Neural cell (in vitro differentiated cells): Measurements from ENCODE around the gene TFDP1. TPM values are rescaled to one million over a fixed set of nuclear protein-coding genes. Genes with fewer than 3 reads are reported as not detected.

Experiments used
- H2AFZ ChIP-seq: fragments of 200-600, 300-800 bp; sonication (generic), shearing (Covaris generic); 2 replicates; pipeline ENCODE4 v1.6.0; 2014; ENCODE audit warnings: low read depth, mild to moderate bottlenecking, antibody characterized with exemption, low read length, moderate library complexity
- H3F3A ChIP-seq: fragments of 200-600 bp; shearing (Covaris generic); 2 replicates; pipeline ENCODE4 v1.6.1; 2016; ENCODE audit warnings: mild to moderate bottlenecking, moderate library complexity, mixed read lengths, antibody characterized with exemption, low read length; ENCODE audit not compliant: insufficient read depth, poor library complexity, severe bottlenecking
- H3K27ac ChIP-seq: fragments of 200-600, 300-800 bp; sonication (generic), shearing (Covaris generic); 2 replicates; pipeline ENCODE4 v1.5.1; 2014; ENCODE audit warnings: mild to moderate bottlenecking, low read length, moderate library complexity
- H3K27me3 ChIP-seq: fragments of 300-800, 200-600 bp; sonication (generic), shearing (Covaris generic); 2 replicates; pipeline ENCODE4 v1.6.0; 2014; ENCODE audit warnings: mild to moderate bottlenecking, low read depth, low read length, moderate library complexity; ENCODE audit not compliant: insufficient read depth
- H3K36me3 ChIP-seq: fragments of 300-800, 200-600 bp; sonication (generic), shearing (Covaris generic); 2 replicates; pipeline ENCODE4 v1.5.1; 2014; ENCODE audit warnings: mild to moderate bottlenecking, antibody characterized with exemption, low read length, moderate library complexity; ENCODE audit not compliant: insufficient read depth
- H3K4me2 ChIP-seq: fragments of 300-800, 200-600 bp; sonication (generic), shearing (Covaris generic); 2 replicates; pipeline ENCODE4 v1.6.0; 2014; ENCODE audit warnings: mild to moderate bottlenecking, low read length
- H3K4me3 ChIP-seq: fragments of 300-800, 200-600 bp; sonication (generic), shearing (Covaris generic); 2 replicates; pipeline ENCODE4 v1.5.1; 2014; ENCODE audit warnings: mild to moderate bottlenecking, low read length, moderate library complexity
- H3K79me2 ChIP-seq: fragments of 200-600 bp; shearing (Covaris generic); replicated peaks from 2 replicates; pipeline ENCODE4 v1.6.0; 2014; ENCODE audit warnings: mild to moderate bottlenecking, low read length, moderate library complexity; ENCODE audit not compliant: insufficient read depth
- H3K9ac ChIP-seq: fragments of 300-800, 200-600 bp; sonication (generic), shearing (Covaris generic); 2 replicates; pipeline ENCODE4 v1.6.1; 2016; ENCODE audit warnings: mild to moderate bottlenecking, low read length, mixed read lengths
- H3K9me2 ChIP-seq: fragments of 200-600 bp; shearing (Covaris generic); 2 replicates; pipeline ENCODE4 v1.6.1; 2016; ENCODE audit warnings: mild to moderate bottlenecking, low read length, mixed read lengths; ENCODE audit not compliant: insufficient read depth
- H3K9me3 ChIP-seq: fragments of 200-600, 300-800 bp; sonication (generic), shearing (Covaris generic); 2 replicates; pipeline ENCODE4 v1.6.1; 2016; ENCODE audit warnings: mild to moderate bottlenecking, mixed run types, low read length, moderate library complexity, mixed read lengths
- H4K20me1 ChIP-seq: fragments of 200-600 bp; shearing (Covaris generic); 2 replicates; pipeline ENCODE4 v1.6.1; 2016; ENCODE audit warnings: mild to moderate bottlenecking, mixed run types; ENCODE audit not compliant: insufficient read depth
- EP300 ChIP-seq: fragments of 450-650 bp; conservative IDR thresholded peaks from 2 replicates; pipeline ENCODE4 v1.6.1; 2014; ENCODE audit warnings: antibody characterized with exemption, mild to moderate bottlenecking, moderate library complexity; ENCODE audit not compliant: poor library complexity, severe bottlenecking
- EZH2 ChIP-seq: fragments of 200-600, 300-800 bp; shearing (Covaris generic), sonication (generic); IDR thresholded peaks from 2 replicates; pipeline ENCODE4 v1.6.1; 2014; ENCODE audit warnings: antibody characterized with exemption, low read length, borderline replicate concordance, mild to moderate bottlenecking; ENCODE audit not compliant: insufficient read depth, poor library complexity, severe bottlenecking
- MXI1 ChIP-seq: fragments of 450-650 bp; conservative IDR thresholded peaks from 2 replicates; pipeline ENCODE4 v1.6.1; 2014; ENCODE audit warnings: antibody characterized with exemption, mild to moderate bottlenecking; ENCODE audit not compliant: poor library complexity, severe bottlenecking
- POLR2AphosphoS5 ChIP-seq: IDR thresholded peaks from 2 replicates; pipeline ENCODE4 v1.6.1; 2012
- RAD21 ChIP-seq: fragments of 450-650 bp; conservative IDR thresholded peaks from 2 replicates; pipeline ENCODE4 v1.6.1; 2014; ENCODE audit warnings: antibody characterized with exemption, mild to moderate bottlenecking, moderate library complexity
- SMC3 ChIP-seq: fragments of 450-650 bp; conservative IDR thresholded peaks from 2 replicates; pipeline ENCODE4 v1.6.1; 2014; ENCODE audit warnings: antibody characterized with exemption, mild to moderate bottlenecking, moderate library complexity; ENCODE audit not compliant: poor library complexity
- TAF1 ChIP-seq: IDR thresholded peaks from 2 replicates; pipeline ENCODE4 v1.6.1; 2012; ENCODE audit warnings: low read depth
- polyA plus RNA-seq: library from polyadenylated mRNA; depleted of rRNA; stranded (reverse); fragments of >200 nt; gene quantifications from 2 replicates; pipeline ENCODE4 v1.2.3, GENCODE V29; 2014
- TF ChIP-seq, protein P1 (sequence below): IDR thresholded peaks from 2 replicates; pipeline ENCODE4 v1.6.1; 2012; ENCODE audit warnings: borderline replicate concordance
- TF ChIP-seq, protein P2 (sequence below): fragments of 450-650 bp; IDR thresholded peaks from 2 replicates; pipeline ENCODE4 v1.5.1; 2014; ENCODE audit warnings: antibody characterized with exemption, mild to moderate bottlenecking, moderate library complexity; ENCODE audit not compliant: poor library complexity, severe bottlenecking

TFDP1 gene
- polyA plus RNA-seq, 1 donor from 2014 or later = 81.2 TPM

- Histone ChIP-seq H3K27me3 (no peaks in the 10 kb centered on the region), H3K36me3 (no peaks in the 10 kb centered on the region), H3K9me3 (no peaks in the 10 kb centered on the region), H3K9ac (no peak overlapping the region), H3K79me2 (no peaks in the 10 kb centered on the region), H3K9me2 (no peaks in the 10 kb centered on the region), H3K27ac (no peak overlapping the region), H4K20me1 (no peaks in the 10 kb centered on the region), H2AFZ (no peak overlapping the region), H3F3A (no peaks in the 10 kb centered on the region), H3K4me3 (no peak overlapping the region), H3K4me2 (no peak overlapping the region)
- TF ChIP-seq MXI1 (no peak), EZH2 (no peak), SMC3 (no peak), POLR2AphosphoS5 (no peak), EP300 (no peak), TAF1 (no peak), RAD21 (no peak)
- TF ChIP-seq, protein P1, sequence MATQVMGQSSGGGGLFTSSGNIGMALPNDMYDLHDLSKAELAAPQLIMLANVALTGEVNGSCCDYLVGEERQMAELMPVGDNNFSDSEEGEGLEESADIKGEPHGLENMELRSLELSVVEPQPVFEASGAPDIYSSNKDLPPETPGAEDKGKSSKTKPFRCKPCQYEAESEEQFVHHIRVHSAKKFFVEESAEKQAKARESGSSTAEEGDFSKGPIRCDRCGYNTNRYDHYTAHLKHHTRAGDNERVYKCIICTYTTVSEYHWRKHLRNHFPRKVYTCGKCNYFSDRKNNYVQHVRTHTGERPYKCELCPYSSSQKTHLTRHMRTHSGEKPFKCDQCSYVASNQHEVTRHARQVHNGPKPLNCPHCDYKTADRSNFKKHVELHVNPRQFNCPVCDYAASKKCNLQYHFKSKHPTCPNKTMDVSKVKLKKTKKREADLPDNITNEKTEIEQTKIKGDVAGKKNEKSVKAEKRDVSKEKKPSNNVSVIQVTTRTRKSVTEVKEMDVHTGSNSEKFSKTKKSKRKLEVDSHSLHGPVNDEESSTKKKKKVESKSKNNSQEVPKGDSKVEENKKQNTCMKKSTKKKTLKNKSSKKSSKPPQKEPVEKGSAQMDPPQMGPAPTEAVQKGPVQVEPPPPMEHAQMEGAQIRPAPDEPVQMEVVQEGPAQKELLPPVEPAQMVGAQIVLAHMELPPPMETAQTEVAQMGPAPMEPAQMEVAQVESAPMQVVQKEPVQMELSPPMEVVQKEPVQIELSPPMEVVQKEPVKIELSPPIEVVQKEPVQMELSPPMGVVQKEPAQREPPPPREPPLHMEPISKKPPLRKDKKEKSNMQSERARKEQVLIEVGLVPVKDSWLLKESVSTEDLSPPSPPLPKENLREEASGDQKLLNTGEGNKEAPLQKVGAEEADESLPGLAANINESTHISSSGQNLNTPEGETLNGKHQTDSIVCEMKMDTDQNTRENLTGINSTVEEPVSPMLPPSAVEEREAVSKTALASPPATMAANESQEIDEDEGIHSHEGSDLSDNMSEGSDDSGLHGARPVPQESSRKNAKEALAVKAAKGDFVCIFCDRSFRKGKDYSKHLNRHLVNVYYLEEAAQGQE = no peak
These were observed 77.0 kb downstream of the TFDP1 start for GRCh38 chr13:113661509-113661908.

GRCh38 chr13:113663934-113664333 lies 79.4 kb downstream of the TFDP1 start:
- no peak overlapping the region for H3K9ac ChIP-seq
- no peaks in the 10 kb centered on the region for H3K79me2 ChIP-seq
- H3K4me2 ChIP-seq = no peak overlapping the region
- no peak overlapping the region for H3K27ac ChIP-seq
- H3K4me3 ChIP-seq = no peak overlapping the region
- H3F3A ChIP-seq = no peaks in the 10 kb centered on the region
- H3K9me2 ChIP-seq = no peaks in the 10 kb centered on the region
- TF ChIP-seq MXI1 (no peak), SMC3 (no peak), EZH2 (no peak), RAD21 (no peak), TAF1 (no peak), EP300 (no peak)
- TF ChIP-seq, protein P2, sequence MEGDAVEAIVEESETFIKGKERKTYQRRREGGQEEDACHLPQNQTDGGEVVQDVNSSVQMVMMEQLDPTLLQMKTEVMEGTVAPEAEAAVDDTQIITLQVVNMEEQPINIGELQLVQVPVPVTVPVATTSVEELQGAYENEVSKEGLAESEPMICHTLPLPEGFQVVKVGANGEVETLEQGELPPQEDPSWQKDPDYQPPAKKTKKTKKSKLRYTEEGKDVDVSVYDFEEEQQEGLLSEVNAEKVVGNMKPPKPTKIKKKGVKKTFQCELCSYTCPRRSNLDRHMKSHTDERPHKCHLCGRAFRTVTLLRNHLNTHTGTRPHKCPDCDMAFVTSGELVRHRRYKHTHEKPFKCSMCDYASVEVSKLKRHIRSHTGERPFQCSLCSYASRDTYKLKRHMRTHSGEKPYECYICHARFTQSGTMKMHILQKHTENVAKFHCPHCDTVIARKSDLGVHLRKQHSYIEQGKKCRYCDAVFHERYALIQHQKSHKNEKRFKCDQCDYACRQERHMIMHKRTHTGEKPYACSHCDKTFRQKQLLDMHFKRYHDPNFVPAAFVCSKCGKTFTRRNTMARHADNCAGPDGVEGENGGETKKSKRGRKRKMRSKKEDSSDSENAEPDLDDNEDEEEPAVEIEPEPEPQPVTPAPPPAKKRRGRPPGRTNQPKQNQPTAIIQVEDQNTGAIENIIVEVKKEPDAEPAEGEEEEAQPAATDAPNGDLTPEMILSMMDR = no peak
- TF ChIP-seq, protein P1 = no peak
- H3K9me3 ChIP-seq = no peaks in the 10 kb centered on the region
- no peaks in the 10 kb centered on the region for H4K20me1 ChIP-seq
- H3K36me3 ChIP-seq = no peaks in the 10 kb centered on the region
- H3K27me3 ChIP-seq = no peaks in the 10 kb centered on the region
- no peak overlapping the region for H2AFZ ChIP-seq
